GM21367 (cell line): ENCODE data around the gene GPAT3.

Source experiments
- ATAC-seq: cut with Tn5 transposase; IDR thresholded peaks from one replicate; pipeline ENCODE4 v1.9.1; 2021; ENCODE audit not compliant: unreplicated experiment

The GPAT3 gene

GRCh38 chr4:83639849-83640493 is 104.1 kb downstream of the GPAT3 start:
- ATAC-seq: no peak

GRCh38 chr4:83643036-83643435 is 107.1 kb downstream of the GPAT3 start:
- ATAC-seq: no peak

- ATAC-seq: peak; percentile 57
Measured at GRCh38 chr4:83644677-83645659, 109.1 kb downstream of the GPAT3 start.

GRCh38 chr4:83646538-83647239 is 110.8 kb downstream of the GPAT3 start:
- no peak for ATAC-seq

DNA sequence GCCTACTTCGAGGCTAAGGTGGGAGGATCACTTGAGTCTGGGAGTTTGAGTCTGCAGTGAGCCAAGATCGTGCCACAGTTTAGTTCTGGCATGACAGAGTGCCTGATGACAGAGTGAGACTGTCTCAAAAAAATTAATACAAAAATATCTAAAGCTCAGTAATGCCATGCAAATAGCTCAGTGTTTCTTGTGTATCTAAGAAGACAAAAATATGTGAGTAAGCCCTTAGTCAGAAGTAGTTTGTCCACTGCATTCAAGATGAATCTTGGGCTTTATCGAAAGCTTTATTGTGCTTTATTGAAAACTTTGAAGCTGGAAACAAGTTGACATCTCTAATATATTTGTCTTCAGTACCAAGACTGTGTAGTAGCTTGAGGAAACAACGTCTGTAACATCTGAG is 115.9 kb downstream of the GPAT3 start:
- no peak for ATAC-seq
